GM18951 (cell line): ENCODE data around the gene TMCO6.
A peak's percentile ranks its signal among the peaks of the same experiment; 100 is the strongest.
"Not testable (repeated sequence)": the region's sequence is repeated elsewhere in the genome, so short reads cannot be mapped to it uniquely, and the experiment has no call there.

Experiments used
- POLR2A ChIP-seq: IDR thresholded peaks from 4 replicates; pipeline ENCODE4 v1.6.1; 2011; ENCODE audit warnings: mild to moderate bottlenecking; ENCODE audit not compliant: insufficient read length, insufficient read depth; ENCODE audit errors: extremely low read depth
- in situ Hi-C: fragments of 300-500 bp; cut with MboI; formaldehyde crosslinking; loops from one replicate; pipeline ENCODE4 v1.12.0; 2022; ENCODE audit warnings: low sequenced_read_pairs, mixed read lengths, inconsistent platforms; ENCODE audit not compliant: unreplicated experiment

Gene TMCO6

DNA sequence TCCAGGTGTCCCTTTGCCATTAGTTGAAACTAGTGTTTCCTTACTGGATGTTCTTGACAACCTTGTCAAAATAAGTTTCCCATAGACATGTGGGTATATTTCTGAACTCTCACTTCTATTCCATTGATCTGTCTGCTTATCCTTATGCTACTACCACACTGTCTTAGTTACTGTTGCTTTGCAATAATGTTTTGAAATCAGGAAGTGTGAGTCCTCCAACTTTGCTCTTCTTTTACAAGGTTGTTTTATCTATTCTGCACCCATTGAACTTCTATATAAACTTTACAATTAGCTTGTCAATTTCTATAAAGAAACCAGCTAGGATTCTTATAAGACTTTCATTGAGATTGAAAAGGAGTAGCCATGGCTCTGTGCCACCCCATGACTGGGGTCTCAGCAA lies 30.5 kb upstream of the TMCO6 start:
- no peak for TF ChIP-seq POLR2A

DNA sequence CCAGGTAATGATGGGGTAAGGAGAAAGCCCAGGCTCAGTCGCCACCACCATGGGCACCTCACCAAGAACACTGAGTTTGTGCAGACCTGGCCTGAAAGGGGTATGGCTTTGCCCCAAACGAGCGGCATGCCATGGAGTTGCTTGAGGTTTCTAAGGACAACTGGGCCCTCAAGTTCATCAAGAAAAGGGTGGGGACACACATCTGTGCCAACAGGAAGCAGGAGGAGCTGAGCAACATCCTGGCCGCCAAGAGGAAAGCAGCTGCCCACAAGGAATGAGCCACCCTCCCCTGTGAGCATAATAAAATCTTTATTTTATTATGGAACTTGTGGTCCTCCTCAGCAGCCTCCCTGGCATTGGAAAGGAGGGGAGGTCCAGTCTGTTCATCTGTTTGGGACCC lies 30.1 kb upstream of the TMCO6 start:
- TF ChIP-seq POLR2A = no peak
- in situ Hi-C loops = no loop called here

More for the DNA sequence above, 30.5 kb upstream of the TMCO6 start:
- in situ Hi-C loops = no loop called here

DNA sequence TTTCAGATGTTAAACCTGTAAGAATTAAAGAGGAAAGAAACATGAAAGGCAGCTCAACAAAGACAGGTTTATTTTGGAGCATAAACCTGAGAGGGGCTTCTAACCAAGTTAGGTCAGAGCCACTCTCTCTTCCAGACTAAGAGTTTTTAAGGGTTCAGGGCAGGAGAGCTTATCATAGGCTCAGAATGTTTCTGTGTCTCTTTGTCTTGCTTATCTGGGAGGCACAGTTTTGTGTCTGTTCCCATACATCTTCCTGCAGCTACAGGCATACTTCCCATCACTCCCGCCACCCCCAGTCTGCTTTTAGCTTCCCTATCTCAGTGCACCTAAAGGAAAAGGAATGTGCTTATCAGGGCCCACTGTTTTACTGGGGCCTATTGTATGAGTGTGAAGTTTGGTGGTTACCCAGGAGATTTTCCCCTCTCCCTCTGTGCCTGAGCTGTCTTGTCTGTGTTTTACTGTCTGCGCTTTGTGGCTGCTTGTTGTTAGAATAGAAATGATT lies 28.2 kb upstream of the TMCO6 start:
- in situ Hi-C loops = no loop called here
- TF ChIP-seq POLR2A = no peak

DNA sequence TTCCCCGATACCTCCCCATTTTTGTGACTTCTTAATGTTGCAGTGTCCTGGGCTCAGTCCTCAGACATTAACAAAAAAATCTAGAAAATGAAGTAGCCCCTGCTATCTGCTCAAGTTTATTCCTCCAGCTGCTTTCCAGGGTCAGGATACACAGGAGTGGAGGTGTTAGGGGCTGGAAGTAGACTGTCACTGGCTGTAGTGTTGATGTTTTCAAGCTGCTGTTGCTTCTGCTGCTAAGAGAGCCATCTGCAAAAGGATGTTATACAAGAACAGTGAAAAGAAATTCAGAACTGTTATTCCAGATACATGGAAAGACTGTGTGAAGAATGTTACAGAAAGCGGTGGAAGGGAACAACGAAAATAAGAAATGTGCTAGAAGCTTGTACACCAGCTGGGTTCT lies 16.9 kb upstream of the TMCO6 start:
- in situ Hi-C loops = no loop called here
- no peak for TF ChIP-seq POLR2A

DNA sequence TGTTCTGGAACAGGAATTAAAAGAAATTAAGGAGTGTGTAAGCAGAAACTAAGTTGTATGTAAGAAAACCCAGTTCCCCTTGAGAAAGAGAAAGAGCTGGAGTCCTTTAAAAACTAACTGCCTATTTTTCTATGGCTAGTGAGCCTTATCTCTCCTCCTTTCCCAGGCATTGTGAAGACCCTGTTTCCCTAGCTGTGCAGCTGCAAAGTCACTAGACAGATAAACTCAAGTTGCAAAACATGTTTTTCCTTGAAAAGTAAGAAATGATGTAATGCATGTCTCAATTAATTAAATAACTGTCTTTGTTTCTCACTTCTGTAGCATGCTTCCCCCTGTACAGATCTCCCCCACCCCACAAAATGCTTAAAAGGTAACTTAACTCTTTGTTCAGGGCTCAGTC lies 16.2 kb upstream of the TMCO6 start:
- in situ Hi-C loops = not testable (repeated sequence)

DNA sequence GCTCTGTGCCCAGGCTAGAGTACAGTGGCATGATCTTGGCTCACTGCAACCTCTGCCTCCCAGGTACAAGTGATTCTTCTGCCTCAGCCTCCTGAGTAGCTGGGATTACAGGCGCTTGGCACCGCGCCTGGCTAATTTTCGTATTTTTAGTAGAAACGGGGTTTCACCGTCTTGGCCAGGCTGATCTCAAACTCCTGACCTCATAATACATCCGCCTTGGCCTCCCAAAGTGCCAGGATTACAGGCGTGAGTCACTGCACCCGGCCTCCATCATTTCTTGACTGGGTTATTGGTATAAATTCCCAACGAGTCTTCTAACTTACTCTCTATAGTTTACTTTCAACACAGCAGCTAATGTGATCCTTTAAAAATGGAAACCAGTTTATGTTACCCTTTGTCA lies 14.4 kb upstream of the TMCO6 start:
- in situ Hi-C loops = not testable (repeated sequence)

DNA sequence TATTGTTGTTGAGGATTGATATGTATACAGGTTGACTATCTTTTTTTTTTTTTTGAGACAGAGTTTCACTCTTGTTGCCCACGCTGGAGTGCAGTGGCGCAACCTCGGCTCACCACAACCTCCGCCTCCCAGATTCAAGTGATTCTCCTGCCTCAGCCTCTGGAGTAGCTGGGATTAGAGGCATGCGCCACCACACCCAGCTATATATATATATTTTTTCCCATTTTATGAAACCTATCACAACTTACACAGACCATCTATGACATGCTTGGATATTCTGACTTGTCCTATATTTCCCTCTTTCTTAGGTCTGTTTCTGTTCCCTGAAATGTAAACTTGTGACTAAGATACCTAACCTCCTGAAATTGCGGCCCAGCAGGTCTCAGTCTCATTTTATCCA lies 11.3 kb upstream of the TMCO6 start:
- no peak for TF ChIP-seq POLR2A
- in situ Hi-C loops = no loop called here

DNA sequence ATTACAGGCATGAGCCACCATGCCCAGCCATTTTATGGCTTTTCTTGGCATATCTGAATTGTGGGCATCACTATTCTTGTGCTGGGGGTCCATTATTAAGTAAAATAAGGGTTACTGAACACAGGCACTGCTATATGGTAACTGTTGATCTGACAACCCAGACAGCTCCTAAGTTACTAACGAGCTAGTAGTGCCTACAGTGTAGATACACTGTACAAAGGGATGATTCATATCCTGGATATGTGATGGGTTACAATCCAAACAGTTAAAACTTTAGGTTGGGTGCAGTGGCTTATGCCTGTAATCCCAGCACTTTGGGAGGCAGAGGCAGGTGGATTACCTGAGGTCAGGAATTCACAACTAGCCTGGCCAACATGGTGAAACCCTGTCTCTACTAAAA lies 10.5 kb upstream of the TMCO6 start:
- in situ Hi-C loops = no loop called here
- TF ChIP-seq POLR2A = no peak

DNA sequence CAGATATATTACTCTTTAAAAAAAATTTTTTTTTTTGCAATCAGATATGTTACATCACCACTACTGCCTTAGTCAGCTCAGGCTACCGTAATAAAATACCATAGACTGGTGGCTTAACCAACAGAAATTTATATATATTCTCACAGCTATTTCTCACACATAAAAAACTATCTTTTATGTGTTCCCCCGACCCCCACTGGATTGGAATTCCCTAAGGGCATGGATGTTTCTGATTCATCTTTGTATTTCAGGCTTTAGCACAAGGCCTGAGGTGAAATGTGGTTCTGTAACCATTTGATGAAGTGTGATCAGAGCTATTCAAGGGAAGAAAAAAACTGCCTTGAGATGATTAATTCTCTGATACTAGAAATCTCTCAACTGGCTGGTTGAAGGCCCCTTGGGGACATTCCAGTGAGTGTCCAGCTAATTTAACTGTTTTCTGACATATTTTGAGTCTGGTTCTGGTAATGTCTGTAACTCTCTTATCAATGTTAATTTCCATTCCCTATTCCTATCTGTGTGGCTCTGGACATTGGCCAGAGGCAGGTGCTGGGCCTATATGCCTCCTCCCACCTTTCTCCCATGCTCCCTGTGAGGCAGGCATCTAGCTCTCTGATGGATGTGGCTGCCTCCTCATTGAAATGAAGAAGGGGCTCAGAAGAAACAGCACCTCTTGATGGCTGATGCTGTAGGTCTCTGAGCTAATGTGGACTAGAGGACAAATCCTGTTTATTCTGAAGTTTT lies 8.8 kb upstream of the TMCO6 start:
- no peak for TF ChIP-seq POLR2A
- in situ Hi-C loops = no loop called here

DNA sequence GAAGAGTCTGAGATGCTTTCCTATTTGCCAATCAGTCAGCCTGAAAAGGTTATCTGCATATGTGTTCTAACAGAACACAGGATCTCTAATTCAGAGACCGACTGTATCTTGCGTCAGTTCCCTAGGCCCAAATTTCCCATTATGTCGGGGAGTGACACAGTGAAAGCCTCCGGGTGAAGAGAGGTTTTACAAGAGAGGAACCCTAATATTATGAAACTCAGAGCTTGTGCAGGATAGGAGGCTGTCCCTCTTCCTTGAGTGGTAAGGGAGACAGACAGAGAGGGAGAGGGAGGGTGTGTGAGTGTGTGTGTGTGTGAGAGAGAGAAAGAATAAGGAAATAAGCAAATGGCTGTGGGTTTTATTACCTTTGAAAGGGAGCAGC lies 8.2 kb upstream of the TMCO6 start:
- TF ChIP-seq POLR2A = no peak
- in situ Hi-C loops = no loop called here

DNA sequence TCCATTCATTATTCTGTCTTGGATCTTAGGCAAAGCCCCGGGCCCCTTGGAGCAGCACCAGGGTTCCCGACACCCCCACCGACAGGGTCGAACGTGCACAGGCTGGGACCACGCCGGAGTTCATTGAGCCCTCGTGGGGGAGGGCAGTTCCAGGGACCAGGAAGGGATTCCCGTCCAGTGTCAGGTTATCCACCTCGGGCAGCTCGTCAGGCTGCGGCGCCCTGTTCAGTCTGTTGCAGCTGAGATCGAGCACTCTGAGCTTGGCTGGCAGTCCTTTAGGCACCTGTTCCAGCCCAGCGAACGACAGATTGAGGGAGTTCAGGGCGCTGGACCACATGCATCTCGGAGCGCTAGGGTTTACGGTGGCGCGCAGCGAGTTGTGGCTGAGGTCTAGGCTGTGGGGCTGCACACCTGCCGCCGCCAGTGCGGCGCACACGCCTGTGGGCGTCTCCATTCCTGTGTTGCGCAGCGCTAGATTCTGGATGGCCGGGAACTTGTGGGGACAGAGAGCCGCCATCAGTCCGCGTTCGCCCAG lies 7.4 kb upstream of the TMCO6 start:
- in situ Hi-C loops = no loop called here
- no peak for TF ChIP-seq POLR2A

DNA sequence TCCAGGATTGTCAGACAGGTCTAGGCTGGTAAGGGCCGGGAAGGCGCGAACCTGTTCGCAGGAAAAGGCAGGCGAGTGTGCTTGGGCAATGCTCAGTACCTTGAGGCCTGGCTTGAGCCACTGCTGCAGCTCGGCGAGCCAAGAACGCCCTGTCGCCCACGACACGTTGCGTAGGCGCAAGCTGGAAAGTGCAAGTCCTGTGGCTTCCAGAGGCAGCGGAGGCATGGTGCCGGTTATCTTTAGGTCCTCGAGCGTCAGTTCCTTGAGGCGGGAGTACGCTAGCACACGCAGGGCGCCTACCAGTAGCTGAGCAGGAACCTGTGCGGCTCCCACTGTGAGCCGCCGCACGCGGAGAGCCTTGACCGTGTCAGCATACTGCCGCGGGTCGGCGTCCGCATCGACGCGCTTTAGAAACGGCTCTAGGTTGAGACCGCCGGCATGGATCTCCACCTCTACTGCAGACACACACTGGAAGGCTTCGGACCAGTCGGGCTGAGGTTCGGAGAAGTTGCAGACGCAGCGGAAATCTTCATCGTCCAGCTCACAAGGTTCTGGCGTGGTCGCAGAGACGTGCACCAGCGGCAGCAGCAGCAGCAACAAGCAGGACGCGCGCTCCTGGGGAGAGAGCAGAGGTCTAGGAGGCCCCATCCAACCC lies 6.8 kb upstream of the TMCO6 start:
- in situ Hi-C loops = no loop called here

DNA sequence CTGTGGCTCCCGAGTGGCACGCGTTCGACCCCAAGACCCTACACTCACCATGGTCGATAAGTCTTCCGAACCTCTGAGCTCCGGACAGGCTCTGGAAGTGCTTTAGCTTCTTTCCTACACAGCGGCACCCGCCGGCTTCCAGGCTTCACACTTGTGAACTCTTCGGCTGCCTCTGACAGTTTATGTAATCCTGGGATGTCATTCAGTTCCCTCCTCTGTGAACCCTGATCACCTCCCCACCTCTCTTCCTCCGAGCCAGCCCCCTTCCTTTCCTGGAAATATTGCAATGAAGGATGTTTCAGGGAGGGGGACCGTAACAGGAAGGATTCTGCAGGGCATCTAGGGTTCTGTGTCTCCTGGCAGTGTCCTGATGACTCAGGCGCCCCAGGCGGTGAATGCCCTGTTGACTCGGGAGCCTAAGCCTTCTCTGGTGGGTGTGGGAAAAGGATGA lies 6.2 kb upstream of the TMCO6 start, which contains the start of gene CD14:
Gene CD14 (minus strand): TSS at position 155 of the 451 bp plus-strand sequence. CDS start 104 bp downstream, at position 51.
- in situ Hi-C loops = no loop called here
- TF ChIP-seq POLR2A = no peak

More for the DNA sequence above, 6.8 kb upstream of the TMCO6 start:
- peak; percentile 24 for TF ChIP-seq POLR2A

DNA sequence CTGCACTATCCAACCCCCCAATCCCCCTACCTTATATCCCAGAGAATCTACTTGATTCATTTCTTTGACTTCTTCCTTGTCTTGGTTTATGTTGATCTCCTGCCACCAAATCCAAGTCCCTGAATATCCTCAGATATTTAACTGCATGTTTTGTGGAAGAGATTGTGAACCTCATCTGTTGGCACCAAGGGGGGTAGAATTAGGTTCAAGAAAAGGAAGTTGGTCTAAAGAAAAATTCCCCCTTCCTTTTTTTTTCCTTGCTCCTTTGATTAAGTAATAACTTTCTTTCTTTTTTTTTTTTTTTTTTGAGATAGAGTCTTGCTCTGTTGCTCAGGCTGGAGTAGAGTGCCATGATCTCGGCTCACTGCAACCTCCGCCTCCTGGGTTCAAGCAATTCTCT lies 5.8 kb upstream of the TMCO6 start:
- in situ Hi-C loops = no loop called here

DNA sequence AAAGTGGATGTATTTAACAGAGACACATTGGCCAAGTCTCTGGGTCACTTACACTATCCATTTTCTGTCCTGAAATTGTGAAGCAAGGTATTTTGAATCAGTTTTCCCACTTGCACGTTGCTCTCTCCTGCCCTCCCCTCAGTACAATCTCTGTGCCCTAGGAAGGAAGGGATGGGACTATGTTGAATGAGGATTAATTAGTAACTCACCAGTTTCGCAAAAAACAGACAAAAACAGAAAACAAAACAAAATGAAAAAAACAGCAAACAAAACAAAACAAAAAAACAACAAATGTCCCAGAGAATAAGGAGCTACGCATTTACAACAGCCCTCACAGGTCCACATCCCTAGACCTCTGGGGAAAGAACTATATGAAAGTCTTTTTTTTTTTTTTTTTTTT lies 5.1 kb upstream of the TMCO6 start:
- TF ChIP-seq POLR2A = no peak
- in situ Hi-C loops = no loop called here

More for the DNA sequence above, 5.8 kb upstream of the TMCO6 start:
- TF ChIP-seq POLR2A = no peak
